Natural killer cell (primary cell): ENCODE results near the gene RELCH. TPM values are rescaled to one million over a fixed set of nuclear protein-coding genes. Genes with fewer than 3 reads are reported as not detected.

Source experiments
- ATAC-seq, 3 donors: fragments of 150-1000 bp in 2 of 3; fragments of 200-7000 bp in 1 of 3; cut with Tn5 transposase; 1 replicate in 1 of 3; 2 replicates in 2 of 3; pipeline ENCODE4 v1.10.0; 2021; ENCODE audit warnings: mild to moderate bottlenecking in 2 of 3, moderate library complexity in 2 of 3
- DNase-seq, 2 donors: peaks; one replicate each; pipeline versions ENCODE4 v3.0.0 to v3.0.0-alpha.2; 2013 to 2021; ENCODE audit warnings: mixed read lengths in 1 of 2
- H3K27ac ChIP-seq: one replicate; pipeline ENCODE4 v1.5.1; 2013; ENCODE audit warnings: mild to moderate bottlenecking, low read length
- H3K27me3 ChIP-seq: one replicate; pipeline ENCODE4 v1.6.1; 2013; ENCODE audit warnings: low read length; ENCODE audit not compliant: control insufficient read depth, insufficient read depth
- H3K36me3 ChIP-seq: one replicate; pipeline ENCODE4 v1.6.1; 2013; ENCODE audit warnings: low read length; ENCODE audit not compliant: control insufficient read depth, insufficient read depth
- H3K4me1 ChIP-seq: one replicate; pipeline ENCODE4 v1.6.1; 2013; ENCODE audit warnings: low read length; ENCODE audit not compliant: control insufficient read depth, insufficient read depth
- H3K4me3 ChIP-seq: one replicate; pipeline ENCODE4 v1.5.1; 2013; ENCODE audit warnings: low read length
- H3K9me3 ChIP-seq: one replicate; pipeline ENCODE4 v1.6.1; 2013; ENCODE audit warnings: low read length; ENCODE audit not compliant: control insufficient read depth, insufficient read depth
- H3K27ac Mint-ChIP-seq, 2 donors: one replicate each; pipeline ENCODE4 v1.8.0; 2022; ENCODE audit warnings: mild to moderate bottlenecking in 2 of 2, mixed read lengths in 2 of 2, moderate library complexity in 1 of 2
- H3K27me3 Mint-ChIP-seq, 2 donors: one replicate each; pipeline ENCODE4 v1.8.0; 2022; ENCODE audit warnings: low read depth in 2 of 2, mixed read lengths in 2 of 2
- H3K36me3 Mint-ChIP-seq: one replicate; pipeline ENCODE4 v1.8.0; 2022; ENCODE audit warnings: mixed read lengths
- H3K4me1 Mint-ChIP-seq, 2 donors: one replicate each; pipeline ENCODE4 v1.8.0; 2022; ENCODE audit warnings: mixed read lengths in 2 of 2
- H3K4me3 Mint-ChIP-seq: one replicate; pipeline ENCODE4 v1.8.0; 2022; ENCODE audit warnings: mild to moderate bottlenecking, moderate library complexity, mixed read lengths
- H3K9me3 Mint-ChIP-seq, 2 donors: one replicate each; pipeline ENCODE4 v1.8.0; 2022; ENCODE audit warnings: mixed read lengths in 2 of 2
- WGBS: methylation state at CpG from one replicate; pipeline ENCODE4 v1.1.7; 2013; ENCODE audit warnings: missing lambda C conversion rate; ENCODE audit not compliant: insufficient coverage; 5-methylcytosine and 5-hydroxymethylcytosine counted together
- intact Hi-C: fragments of 100-400 bp; cut with micrococcal nuclease; formaldehyde crosslinking; loops from one replicate; pipeline ENCODE4 v1.14.2; 2022
- total RNA-seq, 4 donors: library from RNA; stranded (reverse); fragments of 120-200 nt in 1 of 4; gene quantifications; one replicate each; pipeline versions ENCODE4 v1.2.3 to v1.2.4, GENCODE V29; 2013 to 2022
- TF ChIP-seq, protein P1 (sequence below): fragments of 200-600 bp; IDR thresholded peaks from one replicate; pipeline ENCODE4 v1.8.0; 2022; ENCODE audit warnings: antibody characterized with exemption

The RELCH gene
- total RNA-seq, 3 donors from 2014 or later (not counting 1 experiment from before 2014, with no cell fraction given): 60.1 to 69.9 (median 63.9) TPM

DNA sequence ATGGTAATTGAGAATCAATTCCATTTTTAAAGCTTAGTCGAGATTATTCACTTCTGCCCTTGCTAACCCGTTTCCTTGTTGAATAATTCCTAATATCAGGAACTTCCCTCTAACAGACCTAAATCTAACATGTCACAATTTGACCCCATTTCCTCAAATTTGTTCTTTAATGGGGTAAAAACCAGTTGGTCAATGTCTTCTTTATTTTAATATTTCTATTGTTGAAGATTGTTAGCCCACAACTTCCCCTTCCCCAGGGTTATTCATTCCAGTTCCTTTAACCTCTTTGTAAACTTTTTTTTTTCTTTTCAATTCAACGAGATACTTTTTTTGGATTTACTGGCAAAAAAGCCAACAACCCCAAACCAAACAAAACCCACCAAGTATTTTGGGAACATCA lies 145.4 kb downstream of the RELCH start:
- WGBS: 50% methylated on average over 3 of the region's 3 CpGs
- peaks cover 34 to 50% of the 10 kb centered on the region in 2 donors for H3K4me1 Mint-ChIP-seq
- H3K4me3 ChIP-seq: no peak overlapping the region
- H3K9me3 Mint-ChIP-seq: no peaks in the 10 kb centered on the region
- H3K4me3 Mint-ChIP-seq: peak overlapping the region; percentile 61
- H3K27ac Mint-ChIP-seq: peak overlapping the region in 1 of 2 donors; percentile 26
- no peaks in the 10 kb centered on the region for H3K36me3 ChIP-seq
- intact Hi-C loops: no loop called here
- ATAC-seq: no peak
- no peaks in the 10 kb centered on the region for H3K27me3 ChIP-seq
- peaks cover 61% of the 10 kb centered on the region for H3K4me1 ChIP-seq
- H3K36me3 Mint-ChIP-seq: no peaks in the 10 kb centered on the region
- no peak for DNase-seq
- H3K27ac ChIP-seq: no peak overlapping the region
- TF ChIP-seq, protein P1, sequence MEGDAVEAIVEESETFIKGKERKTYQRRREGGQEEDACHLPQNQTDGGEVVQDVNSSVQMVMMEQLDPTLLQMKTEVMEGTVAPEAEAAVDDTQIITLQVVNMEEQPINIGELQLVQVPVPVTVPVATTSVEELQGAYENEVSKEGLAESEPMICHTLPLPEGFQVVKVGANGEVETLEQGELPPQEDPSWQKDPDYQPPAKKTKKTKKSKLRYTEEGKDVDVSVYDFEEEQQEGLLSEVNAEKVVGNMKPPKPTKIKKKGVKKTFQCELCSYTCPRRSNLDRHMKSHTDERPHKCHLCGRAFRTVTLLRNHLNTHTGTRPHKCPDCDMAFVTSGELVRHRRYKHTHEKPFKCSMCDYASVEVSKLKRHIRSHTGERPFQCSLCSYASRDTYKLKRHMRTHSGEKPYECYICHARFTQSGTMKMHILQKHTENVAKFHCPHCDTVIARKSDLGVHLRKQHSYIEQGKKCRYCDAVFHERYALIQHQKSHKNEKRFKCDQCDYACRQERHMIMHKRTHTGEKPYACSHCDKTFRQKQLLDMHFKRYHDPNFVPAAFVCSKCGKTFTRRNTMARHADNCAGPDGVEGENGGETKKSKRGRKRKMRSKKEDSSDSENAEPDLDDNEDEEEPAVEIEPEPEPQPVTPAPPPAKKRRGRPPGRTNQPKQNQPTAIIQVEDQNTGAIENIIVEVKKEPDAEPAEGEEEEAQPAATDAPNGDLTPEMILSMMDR: no peak
- peaks cover 19 to 24% of the 10 kb centered on the region in 2 donors for H3K27me3 Mint-ChIP-seq
- no peaks in the 10 kb centered on the region for H3K9me3 ChIP-seq

DNA sequence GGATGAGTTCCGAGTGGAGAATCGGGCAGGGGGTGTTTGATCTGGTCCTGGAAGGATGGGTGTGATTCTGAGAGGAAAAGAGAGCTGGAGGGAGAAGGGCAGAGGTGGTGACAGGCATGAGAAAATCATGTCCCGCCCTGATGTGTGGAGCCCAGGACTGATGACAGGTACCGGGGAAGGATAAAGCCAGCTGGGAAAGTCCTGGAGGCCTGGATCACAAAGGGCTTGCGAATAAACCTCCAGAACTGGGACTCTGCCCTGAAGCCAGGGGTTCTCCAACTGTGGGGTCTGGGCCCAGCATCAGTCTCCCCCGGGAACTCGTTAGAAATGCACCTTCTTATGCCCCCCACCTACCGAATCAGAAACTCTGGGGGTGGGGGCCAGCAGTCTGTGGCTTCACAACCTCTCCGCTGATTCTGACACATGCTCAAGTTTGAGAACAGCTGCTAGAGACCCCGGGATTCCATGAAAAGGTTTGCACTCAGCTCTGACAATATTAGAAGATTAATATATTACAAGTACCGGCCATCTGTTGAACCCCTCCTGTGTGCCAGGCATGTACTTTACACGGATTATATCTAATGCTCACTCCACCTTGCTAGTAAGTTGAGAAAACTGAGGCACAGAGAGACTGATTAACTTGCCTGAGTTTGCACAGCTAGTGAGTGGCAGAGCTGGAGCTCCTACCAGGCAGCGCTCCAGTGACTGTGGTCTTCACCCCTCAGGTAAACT lies 146.1 kb downstream of the RELCH start:
- Histone ChIP-seq H3K27ac (no peak overlapping the region), H3K4me3 (no peak overlapping the region), H3K9me3 (no peaks in the 10 kb centered on the region), H3K27me3 (no peaks in the 10 kb centered on the region), H3K36me3 (no peaks in the 10 kb centered on the region), H3K4me1 (peaks cover 57% of the 10 kb centered on the region)
- Mint-ChIP-seq H3K4me1 (peaks cover 34 to 44% of the 10 kb centered on the region in 2 donors), H3K36me3 (no peaks in the 10 kb centered on the region), H3K27me3 (peaks cover 17 to 19% of the 10 kb centered on the region in 2 donors), H3K27ac (peak overlapping the region in 1 of 2 donors; percentile 26), H3K4me3 (no peak overlapping the region), H3K9me3 (no peaks in the 10 kb centered on the region)
- no peak for DNase-seq
- WGBS: 86% methylated on average over 13 of the region's 13 CpGs
- intact Hi-C loops: no loop called here
- TF ChIP-seq, protein P1: no peak
- no peak for ATAC-seq

DNA sequence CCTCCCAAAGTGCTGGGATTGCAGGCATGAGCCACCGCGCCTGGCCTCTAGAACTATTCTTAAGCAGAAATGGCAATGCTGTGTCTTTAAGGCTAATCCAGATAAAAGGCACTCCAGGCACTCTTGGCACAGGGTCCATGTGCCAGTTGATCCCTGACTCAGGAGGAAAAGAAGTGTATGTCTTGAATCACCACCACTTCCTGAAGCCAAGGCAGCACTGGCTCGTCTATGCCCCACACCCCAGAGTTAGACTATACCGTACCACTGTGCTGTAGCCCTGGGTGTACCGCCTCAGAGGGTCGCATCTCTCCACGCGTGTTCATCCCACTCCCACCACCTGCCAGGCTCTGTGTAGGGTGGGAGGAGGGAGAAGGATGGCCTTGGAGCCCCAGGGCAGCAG lies 147.1 kb downstream of the RELCH start:
- WGBS: 90% methylated on average over 5 of the region's 8 CpGs
- no peak for ATAC-seq

More for the DNA sequence above, 147.1 kb downstream of the RELCH start:
- Mint-ChIP-seq H3K27ac (no peak overlapping the region), H3K4me3 (no peak overlapping the region), H3K4me1 (peaks cover 29 to 37% of the 10 kb centered on the region in 2 donors), H3K9me3 (no peaks in the 10 kb centered on the region), H3K27me3 (peaks cover 15 to 19% of the 10 kb centered on the region in 2 donors), H3K36me3 (no peaks in the 10 kb centered on the region)
- TF ChIP-seq, protein P1: no peak
- intact Hi-C loops: no loop called here
- Histone ChIP-seq H3K9me3 (no peaks in the 10 kb centered on the region), H3K27me3 (no peaks in the 10 kb centered on the region), H3K4me1 (peaks cover 51% of the 10 kb centered on the region), H3K4me3 (no peak overlapping the region), H3K36me3 (no peaks in the 10 kb centered on the region), H3K27ac (no peak overlapping the region)
- no peak for DNase-seq
